Central memory CD8-positive, alpha-beta T cell (primary cell): Measurements from ENCODE around the gene RIMKLB.
"Not testable (repeated sequence)": the region's sequence is repeated elsewhere in the genome, so short reads cannot be mapped to it uniquely, and the experiment has no call there.

Experiments
- ATAC-seq: fragments of 150-1000 bp; cut with Tn5 transposase; replicated peaks from 2 replicates; pipeline ENCODE4 v1.10.0; 2022; ENCODE audit warnings: mild to moderate bottlenecking, moderate FRiP score, moderate number of reproducible peaks; ENCODE audit not compliant: poor library complexity, severe bottlenecking; ENCODE audit errors: extremely low read depth
- DNase-seq, 2 donors: peaks; one replicate each; pipeline ENCODE4 v3.0.0; 2021; ENCODE audit warnings: low spot score in 2 of 2
- H3K27ac Mint-ChIP-seq: one replicate; pipeline ENCODE4 v1.8.0; 2022; ENCODE audit warnings: low read depth, mild to moderate bottlenecking, moderate library complexity, mixed read lengths
- H3K27me3 Mint-ChIP-seq: one replicate; pipeline ENCODE4 v1.8.0; 2022; ENCODE audit warnings: mixed read lengths
- H3K36me3 Mint-ChIP-seq: one replicate; pipeline ENCODE4 v1.8.0; 2022; ENCODE audit warnings: mild to moderate bottlenecking, moderate library complexity, mixed read lengths; ENCODE audit not compliant: insufficient read depth
- H3K4me1 Mint-ChIP-seq: one replicate; pipeline ENCODE4 v1.8.0; 2022; ENCODE audit warnings: mixed read lengths
- H3K4me3 Mint-ChIP-seq: one replicate; pipeline ENCODE4 v1.8.0; 2022; ENCODE audit warnings: mild to moderate bottlenecking, moderate library complexity, mixed read lengths
- H3K9me3 Mint-ChIP-seq: one replicate; pipeline ENCODE4 v1.8.0; 2022; ENCODE audit warnings: mixed read lengths

The RIMKLB gene

GRCh38 chr12:8813572-8814357 is 116.0 kb downstream of the RIMKLB start:
- no peaks in the 10 kb centered on the region for H3K27me3 Mint-ChIP-seq
- H3K9me3 Mint-ChIP-seq = no peaks in the 10 kb centered on the region
- no peak for ATAC-seq
- no peaks in the 10 kb centered on the region for H3K4me1 Mint-ChIP-seq
- no peak overlapping the region for H3K4me3 Mint-ChIP-seq
- H3K36me3 Mint-ChIP-seq = peaks cover 2% of the 10 kb centered on the region
- DNase-seq = no peak
- no peak overlapping the region for H3K27ac Mint-ChIP-seq

- Mint-ChIP-seq H3K36me3 (peaks cover 2% of the 10 kb centered on the region), H3K4me3 (no peak overlapping the region), H3K27me3 (no peaks in the 10 kb centered on the region), H3K27ac (no peak overlapping the region), H3K9me3 (no peaks in the 10 kb centered on the region), H3K4me1 (no peaks in the 10 kb centered on the region)
- no peak for ATAC-seq
- DNase-seq = no peak
These were observed 118.8 kb downstream of the RIMKLB start for GRCh38 chr12:8816448-8817050.

DNA sequence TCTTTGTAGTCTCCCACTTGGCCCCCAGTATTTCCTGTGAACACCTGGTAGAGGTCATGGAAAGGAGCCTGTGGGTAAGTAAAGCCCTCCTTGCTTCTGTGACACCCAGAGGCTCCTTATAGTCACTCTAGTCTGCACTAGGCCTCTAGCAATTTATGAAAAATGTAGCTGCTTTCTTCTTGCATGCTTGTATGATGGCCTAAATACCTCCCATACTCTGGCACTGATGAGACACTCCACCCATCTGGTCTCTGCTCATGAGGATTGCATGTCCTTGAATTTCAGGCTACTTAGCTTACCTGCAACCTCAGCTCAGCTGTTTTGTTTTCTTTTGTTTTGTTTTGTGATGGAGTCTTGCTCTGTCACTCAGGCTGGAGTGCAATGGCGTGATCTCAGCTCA is 120.1 kb downstream of the RIMKLB start:
- Mint-ChIP-seq H3K27me3 (no peaks in the 10 kb centered on the region), H3K4me3 (no peak overlapping the region), H3K27ac (no peak overlapping the region), H3K4me1 (no peaks in the 10 kb centered on the region), H3K9me3 (no peaks in the 10 kb centered on the region), H3K36me3 (peaks cover 2% of the 10 kb centered on the region)
- no peak for DNase-seq
- no peak for ATAC-seq

DNA sequence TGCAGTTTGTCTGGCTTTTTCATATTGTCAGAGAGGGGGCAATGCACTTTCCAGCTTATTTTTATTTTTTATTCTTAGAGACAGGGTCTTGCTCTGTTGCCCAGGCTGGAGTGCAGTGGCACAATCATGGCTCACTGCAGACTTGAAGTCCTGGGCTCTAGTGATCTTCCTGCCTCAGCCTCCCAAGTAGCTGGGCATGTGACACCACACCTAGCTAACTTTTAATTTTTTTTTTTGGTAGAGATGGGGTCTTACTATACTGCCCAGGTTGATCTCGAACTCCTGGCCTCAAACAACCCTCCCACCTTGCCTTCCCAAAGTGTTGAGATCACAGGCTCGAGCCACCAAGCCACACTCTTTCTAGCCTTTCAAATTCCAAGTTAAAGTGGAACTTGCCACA is 120.7 kb downstream of the RIMKLB start:
- Mint-ChIP-seq H3K27me3 (peaks cover 2% of the 10 kb centered on the region), H3K27ac (no peak overlapping the region), H3K36me3 (peaks cover 2% of the 10 kb centered on the region), H3K9me3 (no peaks in the 10 kb centered on the region), H3K4me3 (no peak overlapping the region), H3K4me1 (no peaks in the 10 kb centered on the region)
- DNase-seq (no peak), ATAC-seq (no peak)

GRCh38 chr12:8819666-8819980 is 121.8 kb downstream of the RIMKLB start:
- Mint-ChIP-seq H3K27ac (no peak overlapping the region), H3K4me3 (no peak overlapping the region), H3K27me3 (peaks cover 13% of the 10 kb centered on the region), H3K4me1 (no peaks in the 10 kb centered on the region), H3K36me3 (no peaks in the 10 kb centered on the region), H3K9me3 (no peaks in the 10 kb centered on the region)
- DNase-seq (no peak), ATAC-seq (no peak)

DNA sequence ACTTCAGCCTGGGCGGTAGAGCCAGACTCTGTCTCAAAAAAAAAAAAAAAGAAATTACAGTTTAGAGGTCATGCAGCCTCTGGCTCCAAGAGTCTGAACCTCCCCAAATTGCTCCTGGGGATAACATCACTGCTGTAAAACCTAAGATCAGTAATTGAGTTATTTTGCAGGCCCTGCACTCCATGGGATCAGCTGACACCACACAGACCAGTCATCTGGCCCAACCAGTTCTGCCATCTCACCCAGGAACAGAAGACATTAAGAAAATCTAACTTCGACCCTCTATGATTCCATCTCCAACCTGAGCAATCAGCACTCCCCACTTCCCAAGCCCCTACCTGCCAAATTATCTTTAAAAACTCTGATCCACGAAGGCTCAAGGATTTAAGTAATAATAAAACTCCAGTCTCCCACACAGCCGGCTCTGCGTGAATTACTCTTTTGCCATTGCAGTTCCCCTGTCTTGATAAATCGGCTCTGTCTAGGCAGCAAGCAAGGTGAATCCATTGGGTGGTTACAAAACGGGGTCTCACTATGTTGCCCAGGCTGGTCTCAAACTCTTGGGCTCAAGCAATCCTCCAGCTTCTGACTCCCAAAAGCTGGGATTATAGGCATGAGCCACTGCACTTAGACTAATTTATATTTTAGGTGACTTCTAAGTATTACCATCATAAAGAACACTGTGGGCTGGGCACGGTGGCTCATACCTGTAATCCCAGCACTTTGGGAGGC is 123.1 kb downstream of the RIMKLB start:
- peaks cover 26% of the 10 kb centered on the region for H3K27me3 Mint-ChIP-seq
- not testable (repeated sequence) for H3K4me3 Mint-ChIP-seq

DNA sequence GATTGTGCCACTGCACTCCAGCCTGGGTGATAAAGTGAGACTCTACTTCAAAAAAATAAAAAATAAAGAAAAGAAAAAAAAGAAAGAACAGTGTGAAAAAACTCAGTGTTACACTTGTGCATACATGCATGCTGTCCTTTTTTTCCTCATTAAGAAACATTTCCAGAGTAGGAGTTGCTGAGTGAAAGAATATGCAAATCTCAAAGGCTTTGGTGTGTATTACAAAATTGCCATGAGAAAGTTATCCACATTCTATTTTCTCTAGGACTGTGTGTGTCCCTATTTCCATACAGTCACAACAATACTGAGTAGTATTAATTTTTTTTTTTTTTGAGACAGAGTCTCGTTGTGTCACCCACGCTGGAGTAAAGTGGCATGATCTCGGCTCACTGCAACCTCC is 123.8 kb downstream of the RIMKLB start:
- H3K9me3 Mint-ChIP-seq = no peaks in the 10 kb centered on the region

More for the DNA sequence above, 123.1 kb downstream of the RIMKLB start:
- not testable (repeated sequence) for H3K27ac Mint-ChIP-seq, DNase-seq, H3K4me1 Mint-ChIP-seq, H3K9me3 Mint-ChIP-seq, H3K36me3 Mint-ChIP-seq, ATAC-seq

GRCh38 chr12:8822298-8822697 is 124.5 kb downstream of the RIMKLB start, which contains the start of gene A2ML1:
Gene A2ML1 (plus strand): TSS chr12:8822621. CDS start chr12:8822652, 31 bp downstream.
- no peak within 1 kb of the TSS for H3K27ac Mint-ChIP-seq

More for the DNA sequence above, 123.8 kb downstream of the RIMKLB start:
- ATAC-seq (no peak), DNase-seq (no peak)
- Mint-ChIP-seq H3K27ac (no peak overlapping the region), H3K36me3 (no peaks in the 10 kb centered on the region), H3K4me1 (no peaks in the 10 kb centered on the region), H3K27me3 (peaks cover 28% of the 10 kb centered on the region), H3K4me3 (no peak overlapping the region)

DNA sequence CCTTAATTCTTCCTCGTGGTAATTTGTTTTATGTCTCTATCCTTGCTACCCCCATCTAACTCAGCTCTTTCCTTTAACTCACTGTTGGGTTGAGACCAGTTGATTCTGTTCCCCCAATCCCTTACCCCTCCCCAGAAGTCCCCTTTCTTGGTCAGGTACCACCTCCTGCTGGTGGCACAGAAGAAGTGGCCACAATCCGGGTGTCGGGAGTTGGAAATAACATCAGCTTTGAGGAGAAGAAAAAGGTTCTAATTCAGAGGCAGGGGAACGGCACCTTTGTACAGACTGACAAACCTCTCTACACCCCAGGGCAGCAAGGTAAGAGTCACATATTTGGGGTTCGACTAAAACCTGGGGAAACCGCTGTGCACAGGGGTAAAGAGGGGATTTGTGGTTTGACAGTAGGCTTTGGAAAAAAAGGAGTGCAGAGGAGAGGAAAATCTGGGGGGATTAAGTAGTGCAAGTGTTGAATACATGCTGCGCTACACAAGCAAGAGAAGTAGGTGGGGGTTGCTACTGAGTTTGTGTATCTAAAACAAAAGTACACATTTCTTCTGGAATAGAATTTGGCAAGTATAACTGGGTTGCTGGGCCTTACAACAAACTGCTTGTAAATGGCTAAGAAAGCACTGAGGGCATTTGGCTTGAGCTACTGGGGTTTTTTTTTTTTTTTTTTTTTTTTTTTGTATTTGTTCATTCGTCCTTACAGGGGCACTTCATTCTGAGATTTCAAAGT is 125.9 kb downstream of the RIMKLB start:
- Mint-ChIP-seq H3K27ac (no peak overlapping the region), H3K9me3 (no peaks in the 10 kb centered on the region), H3K36me3 (no peaks in the 10 kb centered on the region), H3K4me1 (no peaks in the 10 kb centered on the region), H3K27me3 (peaks cover 49% of the 10 kb centered on the region), H3K4me3 (no peak overlapping the region)
- DNase-seq (no peak), ATAC-seq (no peak)

More at GRCh38 chr12:8822298-8822697, 124.5 kb downstream of the RIMKLB start, which contains the start of gene A2ML1:
- H3K9me3 Mint-ChIP-seq = no peaks in the 10 kb centered on the region
- no peaks in the 10 kb centered on the region for H3K4me1 Mint-ChIP-seq
- DNase-seq = no peak
- H3K36me3 Mint-ChIP-seq = no peaks in the 10 kb centered on the region
- H3K27me3 Mint-ChIP-seq = peaks cover 35% of the 10 kb centered on the region
- no peak for ATAC-seq
- no peak within 1 kb of the TSS for H3K4me3 Mint-ChIP-seq

DNA sequence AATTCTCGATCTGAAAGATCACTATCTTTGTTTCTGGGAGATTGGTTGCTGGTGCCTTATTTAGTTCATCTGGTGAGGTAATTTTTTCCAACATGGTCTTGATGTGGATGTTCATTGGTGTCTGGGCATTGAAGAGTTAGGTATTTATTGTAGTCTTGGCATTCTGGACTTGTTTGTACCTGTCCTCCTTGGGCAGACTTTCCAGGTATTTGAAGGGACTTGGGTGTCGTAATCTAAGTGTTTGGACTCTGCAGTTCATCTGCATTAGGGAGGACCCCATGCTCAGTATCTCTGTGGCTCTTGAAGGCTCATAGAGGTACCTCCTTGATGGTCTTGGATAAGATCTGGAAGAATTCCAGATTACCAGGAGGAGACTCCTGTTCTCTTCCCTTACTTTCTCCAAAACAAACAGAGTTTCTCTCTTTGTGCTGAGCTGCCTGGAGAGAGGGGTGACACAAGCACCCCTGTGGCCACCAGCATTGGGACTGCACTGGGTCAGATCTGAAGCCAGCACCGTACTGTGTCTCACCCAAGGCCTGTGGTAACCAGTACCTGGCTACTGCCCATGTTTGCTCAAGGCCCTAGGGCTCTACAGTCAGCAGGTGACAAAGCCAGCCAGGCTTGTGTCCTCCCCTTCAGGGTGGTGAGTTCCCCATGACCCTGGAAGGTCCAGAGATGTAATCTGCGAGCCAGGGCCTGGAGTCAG is 129.9 kb downstream of the RIMKLB start:
- H3K36me3 Mint-ChIP-seq = no peaks in the 10 kb centered on the region
- H3K4me1 Mint-ChIP-seq = no peaks in the 10 kb centered on the region
- DNase-seq = no peak
- no peaks in the 10 kb centered on the region for H3K9me3 Mint-ChIP-seq
- no peak for ATAC-seq
- no peak overlapping the region for H3K4me3 Mint-ChIP-seq
- no peak overlapping the region for H3K27ac Mint-ChIP-seq
- peaks cover 56% of the 10 kb centered on the region for H3K27me3 Mint-ChIP-seq

DNA sequence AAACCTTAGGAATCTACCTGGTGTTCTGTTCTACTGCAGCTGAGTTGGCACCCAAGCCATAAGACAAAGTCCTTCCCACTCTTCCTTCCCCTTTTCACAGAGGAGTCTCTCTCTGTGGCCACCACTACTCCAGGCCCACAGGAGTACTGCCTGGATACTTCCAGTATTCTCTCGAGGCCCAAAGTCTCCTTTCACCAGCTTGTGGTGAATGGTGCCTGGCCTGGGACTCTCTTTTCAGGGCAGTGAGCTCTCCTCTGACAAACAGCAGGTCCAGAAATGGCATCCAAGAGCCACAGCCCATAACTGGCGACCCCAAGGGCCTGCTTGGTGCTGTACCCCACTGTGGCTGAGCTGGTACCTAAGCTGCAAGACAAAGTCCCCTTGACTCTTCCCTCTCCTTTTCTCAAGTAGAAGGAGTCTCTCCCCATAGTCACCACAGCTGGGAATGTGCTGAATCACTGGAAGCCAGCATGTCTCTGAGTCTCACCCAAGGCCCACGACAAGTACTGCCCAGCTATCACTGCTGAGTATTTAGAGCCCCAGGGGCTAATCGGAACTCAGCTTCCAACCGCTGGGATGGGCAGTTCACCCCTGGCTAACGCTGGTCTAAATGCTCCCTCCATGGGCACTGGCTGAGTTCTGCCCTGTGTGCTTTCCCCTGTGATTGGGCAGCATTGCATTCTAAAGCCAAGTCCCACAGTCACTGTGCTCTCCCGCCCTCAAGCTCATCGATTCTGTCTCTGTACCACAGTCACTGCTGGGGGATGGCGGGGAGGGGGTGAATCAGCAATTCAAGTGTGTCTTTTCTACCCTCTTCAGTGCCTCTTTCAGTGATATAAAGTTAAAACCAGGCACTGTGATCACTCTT is 130.7 kb downstream of the RIMKLB start:
- no peak for DNase-seq

More for the DNA sequence above, 130.7 kb downstream of the RIMKLB start:
- no peaks in the 10 kb centered on the region for H3K4me1 Mint-ChIP-seq
- H3K27me3 Mint-ChIP-seq = peaks cover 58% of the 10 kb centered on the region
- ATAC-seq = no peak
- H3K4me3 Mint-ChIP-seq = no peak overlapping the region
- no peaks in the 10 kb centered on the region for H3K9me3 Mint-ChIP-seq
- no peak overlapping the region for H3K27ac Mint-ChIP-seq
- no peaks in the 10 kb centered on the region for H3K36me3 Mint-ChIP-seq
